ENCODE measurements around the gene AP4M1.
"Not testable (repeated sequence)": the region's sequence is repeated elsewhere in the genome, so short reads cannot be mapped to it uniquely, and the experiment has no call there.

AP4M1 gene

GRCh38 chr7:100137851-100138760 is 36.7 kb downstream of the AP4M1 start:
- no peak for DNase-seq

GRCh38 chr7:100141555-100141949 is 40.1 kb downstream of the AP4M1 start:
- no peak for DNase-seq

GRCh38 chr7:100142461-100142860 is 41.0 kb downstream of the AP4M1 start:
- no peak for DNase-seq

- DNase-seq = not testable (repeated sequence)
Measured at GRCh38 chr7:100146350-100146749, 44.9 kb downstream of the AP4M1 start.

- no peak for DNase-seq
Measured at GRCh38 chr7:100147278-100147677, 45.8 kb downstream of the AP4M1 start.

- no peak for DNase-seq
Measured at GRCh38 chr7:100148225-100148558, 46.7 kb downstream of the AP4M1 start.

- DNase-seq = peak; percentile 96
Measured at GRCh38 chr7:100148559-100149328, 47.3 kb downstream of the AP4M1 start, which contains the start of gene LAMTOR4. Gene LAMTOR4, plus strand, starts transcription at chr7:100148918. Its CDS starts 55 bp downstream, at chr7:100148973.

GRCh38 chr7:100152404-100152803 is 51.0 kb downstream of the AP4M1 start:
- no peak for DNase-seq

- no peak for DNase-seq
Measured at GRCh38 chr7:100152937-100153666, 51.7 kb downstream of the AP4M1 start.

- DNase-seq = no peak
Measured at GRCh38 chr7:100153708-100154535, 52.5 kb downstream of the AP4M1 start.

GRCh38 chr7:100154651-100155491 is 53.4 kb downstream of the AP4M1 start:
- DNase-seq = no peak

GRCh38 chr7:100155553-100156317 is 54.3 kb downstream of the AP4M1 start:
- no peak for DNase-seq

- no peak for DNase-seq
Measured at GRCh38 chr7:100156331-100157068, 55.1 kb downstream of the AP4M1 start.

GRCh38 chr7:100157069-100157333 is 55.6 kb downstream of the AP4M1 start:
- no peak for DNase-seq

GRCh38 chr7:100157334-100158228 is 56.1 kb downstream of the AP4M1 start:
- no peak for DNase-seq
